Frontal cortex (tissue), 4 donors: Measurements from ENCODE around the gene ARF1. TPM values are rescaled to one million over a fixed set of nuclear protein-coding genes. Genes with fewer than 3 reads are reported as not detected.

ENCODE experiments used
- DNase-seq, 2 donors: peaks; one replicate each; pipeline ENCODE4 v3.0.0; 2012; ENCODE audit warnings: low spot score in 2 of 2
- FAIRE-seq: peaks from 2 replicates; lab custom pipeline; 2012; peaks lifted over from hg19 to GRCh38; lab: Jason Lieb, UNC
- total RNA-seq: library from RNA; depleted of rRNA; stranded (reverse); fragments of >200 nt; gene quantifications from one replicate; pipeline ENCODE4 v1.2.3, GENCODE V29; 2014
- donor health status: control.
- donor health status: control.
- donor health status: control.

Gene ARF1
- total RNA-seq, result 107 TPM

DNA sequence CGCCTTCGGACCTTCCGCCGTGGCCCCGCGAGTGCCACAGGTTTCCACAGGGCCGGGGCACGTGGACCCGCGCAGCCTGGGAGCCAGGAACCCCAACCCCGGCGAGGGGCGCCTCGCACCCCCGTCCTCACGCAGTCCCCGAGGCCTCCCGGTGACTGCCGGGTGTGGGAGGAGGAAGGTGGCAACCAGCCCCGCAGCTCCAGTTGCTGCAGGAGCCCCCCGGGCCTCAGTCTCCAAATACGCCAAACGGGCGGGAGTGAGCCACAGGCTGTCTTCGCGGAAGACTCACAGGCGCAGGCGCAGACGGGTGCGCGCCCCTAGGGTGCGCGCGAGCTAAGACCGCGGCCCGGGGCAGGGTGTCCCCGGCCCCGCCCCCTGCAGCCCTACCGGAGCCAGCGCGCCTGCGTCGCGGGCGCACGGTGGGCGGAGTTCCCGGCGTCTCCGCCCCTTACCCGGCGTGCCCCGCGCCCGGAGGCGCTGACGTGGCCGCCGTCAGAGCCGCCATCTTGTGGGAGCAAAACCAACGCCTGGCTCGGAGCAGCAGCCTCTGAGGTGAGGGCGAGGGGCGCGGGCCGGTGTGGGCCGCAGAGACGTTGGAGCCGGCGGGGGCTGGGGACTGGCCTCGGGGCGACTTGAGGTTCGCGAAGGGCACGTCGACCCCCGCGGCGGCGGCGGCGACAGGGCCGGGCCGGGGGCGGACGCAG lies at the start of gene ARF1:
ARF1 (plus strand) TSS at position 495 of the 704 bp plus-strand sequence. CDS start 14,407 bp downstream, outside the sequence.
- DNase-seq, result peak; percentile 99
- FAIRE-seq, result no peak

DNA sequence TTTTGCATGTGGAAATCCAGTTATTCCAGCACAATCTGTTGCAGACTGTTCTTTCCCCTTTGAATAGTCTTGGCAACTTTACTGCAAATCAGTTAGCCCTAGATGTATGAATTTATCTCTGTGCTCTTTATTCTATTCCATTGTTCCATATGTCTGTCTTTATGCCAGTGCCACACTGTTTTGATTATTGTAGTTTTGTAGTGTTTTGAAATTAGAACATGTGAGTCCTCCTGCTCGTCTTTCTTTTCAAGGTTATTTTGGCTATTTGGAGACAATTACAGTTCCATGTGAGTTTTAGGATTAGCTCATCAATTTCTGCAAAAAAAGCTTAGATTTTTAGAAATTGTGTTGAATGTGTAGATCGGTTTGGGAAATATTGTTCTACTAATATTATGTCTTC lies 49.1 kb upstream of the ARF1 start:
- FAIRE-seq, result no peak
- DNase-seq, result no peak

DNA sequence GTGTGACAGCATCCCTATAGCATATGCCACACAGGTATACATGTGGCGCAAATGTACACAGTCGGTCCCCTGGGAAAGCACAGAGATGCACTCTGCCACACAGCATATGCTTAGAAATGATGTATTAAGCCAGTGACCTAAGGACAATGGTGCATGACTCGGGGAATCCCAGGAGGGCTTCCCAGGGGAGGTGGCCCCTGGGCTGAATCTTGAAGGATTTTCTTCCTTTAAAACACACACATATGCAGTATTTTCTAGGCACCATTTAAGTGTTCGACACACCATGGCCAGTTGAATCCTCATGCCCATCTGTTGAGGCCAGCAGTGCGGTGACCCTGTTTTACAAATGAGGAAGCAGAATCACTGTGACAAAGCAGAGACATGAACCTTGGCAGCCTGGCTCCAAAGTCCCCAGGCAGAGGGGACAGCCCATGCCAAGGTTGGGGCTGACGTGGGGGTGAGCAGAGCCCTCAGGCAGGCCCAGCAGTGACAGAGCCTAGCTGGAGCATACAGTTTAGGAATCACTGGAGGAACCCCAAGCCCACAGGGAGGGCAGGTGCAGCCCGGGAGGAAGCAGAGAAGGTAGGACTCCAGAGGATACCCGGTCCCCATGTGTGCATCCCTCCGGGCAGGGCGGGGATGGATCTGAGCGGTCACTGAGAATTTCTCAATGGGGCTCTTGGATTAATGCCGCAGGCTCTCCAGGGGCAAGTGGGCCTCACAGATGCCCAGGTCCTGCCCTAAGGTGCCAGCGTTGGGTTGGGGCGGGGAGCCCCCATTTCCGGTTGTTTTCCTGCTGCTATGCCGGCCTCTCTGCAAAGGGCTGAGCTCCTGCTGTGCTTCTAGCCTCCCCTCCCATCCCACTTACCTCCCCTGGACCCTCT lies 47.3 kb upstream of the ARF1 start:
- FAIRE-seq (no peak), DNase-seq (no peak)

DNA sequence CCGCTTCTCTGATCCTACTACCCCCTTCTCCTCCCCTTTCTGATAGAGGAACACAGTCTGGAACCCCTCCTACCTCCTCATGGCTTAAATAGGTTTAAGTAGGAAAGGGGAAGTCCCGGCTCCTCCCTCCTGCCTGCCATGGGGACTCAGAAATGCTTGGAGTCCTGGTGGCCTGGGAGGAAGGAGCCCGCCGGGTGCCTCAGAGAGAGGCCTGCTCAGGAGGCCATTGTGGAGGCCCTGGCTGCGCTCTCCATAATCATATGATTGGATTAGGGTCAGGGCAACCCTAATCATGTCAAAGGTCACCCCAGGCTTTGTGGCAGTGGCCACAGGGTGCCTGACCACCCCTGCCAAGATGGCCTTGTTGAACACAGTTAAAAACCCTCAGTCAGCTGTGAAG lies 46.7 kb upstream of the ARF1 start:
- no peak for FAIRE-seq
- DNase-seq, result no peak

DNA sequence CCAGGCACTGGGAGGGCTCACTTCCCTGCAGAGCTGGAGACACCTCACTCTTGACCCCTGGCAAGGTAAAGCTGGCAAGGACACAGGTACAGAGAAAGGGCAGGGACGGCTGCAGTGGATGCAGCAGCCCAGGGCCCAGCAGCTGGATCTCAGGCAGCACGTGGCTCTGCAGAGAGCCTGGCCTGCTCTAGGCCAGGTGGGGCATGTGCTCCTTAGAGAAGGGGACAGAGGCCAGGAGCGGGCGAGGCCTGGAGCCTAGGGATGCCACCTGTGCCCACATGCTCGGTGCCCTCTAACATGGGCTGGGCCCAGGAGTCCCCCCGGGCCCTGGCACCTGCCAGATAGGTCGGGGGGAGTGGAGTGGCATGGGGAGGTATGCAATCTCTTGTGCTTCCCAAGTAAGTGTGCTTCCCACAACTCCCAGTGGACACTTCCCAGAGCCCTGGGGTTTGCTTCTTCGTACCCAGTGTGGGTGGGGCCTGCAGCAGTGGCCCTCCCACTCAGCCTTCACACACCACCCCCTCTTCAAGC lies 45.7 kb upstream of the ARF1 start:
- FAIRE-seq, result no peak

DNA sequence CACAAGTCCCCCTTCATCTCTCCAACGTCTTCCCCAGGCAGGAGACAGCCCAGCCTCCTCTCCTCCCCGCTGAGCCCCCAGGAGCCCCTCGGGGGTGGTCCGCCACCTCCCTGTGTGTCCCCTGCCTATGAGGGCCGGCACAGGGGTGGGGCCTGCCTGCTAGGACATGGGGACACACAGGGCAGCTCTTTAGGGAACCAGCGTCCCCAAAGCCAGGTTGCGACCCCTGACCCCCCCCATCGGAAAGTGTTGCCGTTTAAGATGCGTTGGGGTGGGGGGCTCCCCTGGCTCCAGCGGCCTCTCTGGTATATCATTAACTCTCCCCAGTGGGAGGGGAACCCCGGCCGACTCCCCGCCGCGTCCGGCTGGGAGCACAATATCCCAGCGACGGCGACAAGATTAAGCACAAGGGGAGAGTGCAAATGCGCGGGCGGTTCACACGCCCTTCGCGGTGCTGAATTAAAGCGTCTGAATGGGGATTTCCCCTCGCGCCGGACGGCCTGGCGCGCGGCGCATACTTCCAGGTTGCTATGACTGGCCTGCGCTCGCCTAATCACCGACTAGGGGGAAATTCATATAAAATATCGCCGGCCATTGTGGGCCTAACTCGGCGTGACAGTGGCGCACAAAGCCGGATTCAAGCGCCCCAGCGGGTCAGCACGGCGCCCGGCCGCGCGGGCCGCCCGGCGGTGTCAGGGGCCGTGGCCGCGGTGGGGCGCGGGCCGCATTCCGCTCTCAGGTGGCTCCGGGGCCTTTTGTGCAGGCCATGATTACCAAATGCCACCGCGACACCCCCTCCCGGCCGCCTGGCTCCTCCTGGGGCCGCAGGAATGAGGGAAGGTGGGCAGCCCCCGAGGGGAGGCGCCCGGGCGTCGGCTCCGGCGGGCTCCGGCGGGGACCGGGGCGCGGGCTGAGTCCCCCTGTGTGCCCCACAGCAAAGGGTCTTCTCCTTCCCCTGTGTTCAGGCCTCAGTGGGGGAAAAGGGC lies 44.8 kb upstream of the ARF1 start:
- FAIRE-seq (no peak), DNase-seq (no peak)

More for the DNA sequence above, 45.7 kb upstream of the ARF1 start:
- DNase-seq, result no peak

DNA sequence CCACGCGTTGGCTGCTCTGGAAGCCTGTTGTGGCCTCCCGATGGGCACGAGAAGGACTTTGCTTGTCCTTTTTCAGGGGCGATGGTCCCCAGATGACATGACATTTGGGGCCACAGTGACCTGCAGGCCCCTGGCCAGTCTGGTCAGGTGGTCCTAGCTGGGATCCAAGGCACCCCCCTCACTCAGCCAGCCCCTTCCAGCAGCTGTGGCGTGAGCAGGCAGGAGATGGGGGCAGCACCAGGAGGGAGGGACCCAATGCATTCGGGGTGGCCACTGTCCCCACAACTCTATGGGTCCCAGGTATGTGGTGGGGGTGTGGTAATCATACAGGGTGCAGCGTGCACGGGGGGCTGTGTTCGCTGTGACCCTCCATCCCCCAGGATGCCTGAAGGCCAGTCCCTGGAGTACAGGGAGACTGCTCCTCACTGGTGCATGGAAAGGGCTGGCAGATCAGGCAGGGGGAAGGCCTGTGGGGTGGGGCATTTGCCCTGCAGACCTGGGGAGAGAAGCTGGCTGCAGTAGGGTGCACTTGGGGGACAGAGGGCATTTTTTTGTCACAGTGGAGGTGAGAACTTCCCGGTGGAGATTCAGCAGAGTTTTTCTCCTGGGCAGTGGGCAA lies 44.0 kb upstream of the ARF1 start:
- DNase-seq (no peak), FAIRE-seq (no peak)

DNA sequence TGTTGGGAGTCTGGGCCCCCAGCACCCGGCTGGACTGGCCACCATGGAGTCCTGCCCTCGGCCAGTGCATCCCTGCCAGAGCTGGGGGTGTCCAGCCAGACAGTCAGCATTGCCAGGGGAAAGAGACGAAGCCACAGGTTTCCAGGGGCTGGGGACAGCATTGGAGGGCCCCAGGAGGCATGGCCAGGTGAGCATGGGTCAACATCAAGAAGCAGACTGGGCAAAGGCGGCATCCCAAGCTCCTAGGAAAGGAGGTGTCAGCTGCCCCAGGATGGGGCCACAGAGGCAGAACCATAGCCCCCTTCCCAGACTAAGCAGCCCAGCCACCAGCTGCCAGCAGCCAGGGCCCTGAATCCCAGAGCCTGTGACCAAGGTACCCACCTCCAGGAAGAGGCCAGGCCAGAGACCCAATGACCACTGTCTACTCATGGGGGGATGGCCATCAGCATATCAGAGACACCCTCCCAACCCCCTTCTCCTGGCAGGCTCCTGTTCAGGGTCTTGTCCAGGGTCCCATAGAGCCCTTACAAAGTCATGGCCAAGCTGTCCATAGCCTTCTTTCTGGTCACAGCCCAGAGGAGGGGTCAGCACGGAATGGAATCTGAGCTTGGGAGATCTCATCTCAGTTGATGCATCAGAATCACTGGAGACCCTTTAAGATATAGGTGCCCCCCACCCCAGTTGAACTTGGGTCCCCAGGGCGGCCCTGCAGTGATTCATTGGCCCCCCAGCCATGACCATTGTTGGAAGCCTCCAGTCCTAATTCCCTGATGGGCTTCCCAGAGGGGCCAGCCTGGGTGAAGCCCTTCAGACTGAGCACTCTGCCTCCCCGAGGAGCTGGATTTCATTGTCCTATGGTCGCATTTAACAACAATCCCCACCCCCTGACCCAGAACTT lies 43.3 kb upstream of the ARF1 start:
- FAIRE-seq, result no peak
- DNase-seq, result no peak

DNA sequence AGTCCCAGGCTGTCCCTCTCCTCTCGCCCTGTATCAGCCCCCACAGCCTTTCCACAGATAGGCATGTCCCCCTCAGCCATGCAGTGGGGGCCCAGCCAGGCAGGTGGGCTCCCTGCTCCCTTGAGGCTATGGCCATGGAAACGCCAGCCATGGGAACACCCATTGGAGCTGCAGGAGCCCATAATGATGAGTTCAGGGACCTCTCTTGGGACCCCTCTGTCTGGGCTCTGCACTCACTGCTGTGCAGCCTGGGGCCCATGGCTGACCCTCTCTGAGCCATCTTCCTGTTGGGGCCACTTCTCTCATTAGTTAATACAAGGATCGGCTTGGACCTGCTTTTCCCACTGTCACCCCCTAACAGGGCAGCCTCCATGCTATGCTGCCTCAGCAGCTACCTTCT lies 42.5 kb upstream of the ARF1 start:
- FAIRE-seq (no peak), DNase-seq (no peak)

DNA sequence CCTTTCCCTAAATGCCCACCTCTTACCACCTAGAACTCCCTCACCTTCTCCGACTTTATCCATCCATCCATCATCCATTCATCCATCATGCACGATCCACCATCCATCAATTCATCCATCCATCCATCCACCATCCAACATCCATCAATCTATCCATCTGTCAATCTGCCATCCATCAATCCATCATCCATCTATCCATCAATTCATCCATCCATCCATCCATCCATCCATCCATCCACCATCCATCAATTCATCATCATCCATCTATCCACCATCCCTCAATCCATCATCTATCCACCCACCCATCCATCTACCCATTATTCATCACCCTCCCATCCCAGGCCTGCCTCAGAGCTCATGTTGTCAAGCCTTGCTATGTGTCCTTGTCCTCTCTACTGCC lies 41.2 kb upstream of the ARF1 start:
- FAIRE-seq (no peak), DNase-seq (no peak)

DNA sequence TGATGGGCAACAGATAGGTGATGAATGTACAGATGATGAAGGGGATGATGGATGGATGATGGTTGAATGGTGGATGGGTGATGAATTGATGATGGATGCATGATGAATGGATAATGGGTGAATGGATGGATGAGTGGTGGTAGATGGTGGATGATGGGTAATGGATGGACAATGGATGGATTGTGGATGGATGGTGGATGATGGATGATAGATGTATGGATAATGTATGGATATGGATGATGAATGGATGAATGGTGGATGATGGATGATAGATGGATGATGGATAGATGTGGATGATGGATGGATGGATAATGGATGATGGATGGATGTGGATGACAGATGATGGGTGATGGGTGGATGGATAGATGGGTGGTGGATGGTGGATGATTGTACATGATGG lies 40.0 kb upstream of the ARF1 start:
- DNase-seq, result no peak
- FAIRE-seq, result no peak

DNA sequence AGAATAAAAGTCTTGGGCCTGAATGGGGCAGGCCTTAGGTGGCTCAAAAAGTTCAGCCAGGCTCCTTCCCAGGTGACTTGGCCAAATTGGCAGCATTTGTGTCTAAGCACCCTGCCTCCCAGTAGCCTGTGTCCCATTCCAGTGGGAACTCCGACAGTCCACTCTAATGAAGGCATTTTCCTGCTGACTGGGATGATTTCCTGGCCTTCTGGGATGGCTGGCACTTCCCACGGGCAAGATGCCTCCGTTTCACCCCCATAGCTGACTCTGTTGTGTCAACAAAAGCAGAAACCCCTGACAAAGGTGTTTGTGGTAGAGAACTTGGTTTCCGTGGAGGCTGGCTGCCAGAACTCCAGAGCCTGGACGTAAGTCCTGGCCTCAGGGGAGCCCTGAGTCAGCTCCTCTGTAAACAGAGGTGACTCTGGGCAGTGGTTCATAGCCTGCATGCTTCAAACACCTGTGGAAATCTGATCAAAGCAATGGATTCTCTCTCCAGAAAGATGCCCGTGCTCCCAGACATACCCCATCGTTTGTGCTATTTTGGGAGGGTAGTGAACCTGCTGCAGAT lies 39.1 kb upstream of the ARF1 start:
- no peak for DNase-seq
- FAIRE-seq, result no peak

DNA sequence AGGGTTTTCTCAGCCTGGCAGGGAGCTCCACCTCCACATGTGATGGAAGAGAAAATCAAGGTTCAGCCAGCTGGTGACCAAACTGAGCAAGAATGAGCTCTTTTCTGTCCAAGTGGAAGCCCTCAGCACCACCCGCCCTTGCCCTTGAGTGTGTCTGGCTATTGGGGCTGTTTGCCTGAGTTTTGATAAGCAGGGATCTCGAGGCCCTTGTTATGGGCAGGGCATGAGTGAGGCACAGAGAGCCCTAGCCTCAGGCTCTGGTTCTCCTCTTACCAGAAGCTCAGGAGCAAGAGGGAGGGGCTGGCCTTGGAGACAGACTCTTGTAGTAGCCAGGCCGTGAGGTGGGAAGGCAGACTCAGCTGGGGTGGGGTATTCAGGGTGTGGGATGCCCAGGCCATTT lies 37.5 kb upstream of the ARF1 start:
- no peak for DNase-seq
- FAIRE-seq, result no peak

DNA sequence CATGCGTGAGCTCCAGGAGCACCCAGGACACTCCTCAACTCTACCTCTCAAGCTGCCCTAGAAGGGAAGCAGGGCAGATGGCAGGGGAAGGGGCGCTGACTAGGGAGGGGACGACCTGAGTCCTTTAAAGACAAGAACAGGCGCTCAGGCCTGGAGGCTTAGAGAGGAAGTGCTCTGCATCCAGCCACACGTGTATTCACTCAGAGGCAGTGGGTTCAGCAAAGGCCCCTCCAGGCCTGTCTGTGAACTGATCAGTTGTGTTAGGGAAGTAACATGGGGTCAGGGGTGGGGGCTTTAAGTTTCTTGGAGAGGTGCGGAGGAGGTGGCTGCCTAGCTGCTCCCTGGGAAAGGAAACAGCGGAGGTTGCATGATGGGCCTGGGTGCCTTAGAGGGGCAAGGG lies 37.1 kb upstream of the ARF1 start:
- DNase-seq (no peak), FAIRE-seq (no peak)

DNA sequence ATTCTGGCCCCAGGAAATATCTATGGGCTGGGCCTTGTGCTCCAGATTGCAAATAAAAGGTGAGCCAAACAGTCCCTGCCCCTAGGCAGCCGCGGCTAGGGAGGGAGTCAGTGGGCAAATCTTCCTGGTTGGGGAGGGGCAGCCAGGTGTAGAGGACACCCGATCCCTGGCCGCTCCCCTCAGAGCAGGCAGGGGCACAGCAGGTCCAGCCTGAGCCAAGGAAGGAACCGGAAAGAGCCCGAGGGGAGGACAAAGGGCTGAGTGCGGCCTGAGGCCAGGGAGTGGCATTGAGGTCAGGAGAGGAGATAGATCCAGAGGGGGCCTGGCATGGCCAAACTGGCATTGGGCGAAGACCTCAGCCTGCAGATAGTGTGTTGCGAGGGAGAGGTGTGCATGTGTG lies 36.6 kb upstream of the ARF1 start:
- DNase-seq (no peak), FAIRE-seq (no peak)

DNA sequence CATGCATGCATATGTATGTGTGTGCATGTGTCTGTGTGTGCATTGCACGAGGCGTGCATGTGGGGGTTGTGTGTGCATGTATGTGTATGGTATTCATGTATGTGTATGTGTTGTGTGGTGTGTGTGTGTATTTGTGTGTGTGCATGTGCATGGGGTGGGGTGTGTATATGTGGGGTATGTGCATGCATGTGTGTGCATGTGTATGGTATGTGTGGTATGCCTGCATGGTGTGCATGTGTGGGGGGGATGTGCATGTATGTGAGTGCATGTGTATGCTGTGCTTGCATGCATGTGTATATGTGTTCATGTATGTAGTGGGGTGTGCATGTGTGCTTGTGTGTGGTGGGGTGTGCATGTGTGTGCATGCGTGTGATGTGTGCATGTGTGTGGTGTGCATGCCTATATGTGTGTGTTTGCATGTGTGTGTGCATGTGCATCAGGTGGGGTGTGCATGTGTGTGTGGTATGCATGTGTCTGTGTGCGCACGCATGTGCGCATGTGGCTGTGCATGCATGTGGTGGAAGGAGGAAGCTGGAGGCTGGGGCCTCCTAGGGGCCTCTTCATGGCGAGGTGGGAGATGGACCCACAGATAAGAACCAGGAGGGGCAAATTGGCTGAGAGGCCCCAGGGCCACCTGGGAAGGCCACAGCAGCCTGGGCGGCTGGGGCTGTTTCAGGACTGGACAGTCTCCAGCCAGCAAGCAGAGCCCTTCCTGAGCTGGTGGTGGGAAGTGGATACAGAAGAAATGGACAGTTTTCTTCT lies 35.9 kb upstream of the ARF1 start:
- no peak for FAIRE-seq
- no peak for DNase-seq

DNA sequence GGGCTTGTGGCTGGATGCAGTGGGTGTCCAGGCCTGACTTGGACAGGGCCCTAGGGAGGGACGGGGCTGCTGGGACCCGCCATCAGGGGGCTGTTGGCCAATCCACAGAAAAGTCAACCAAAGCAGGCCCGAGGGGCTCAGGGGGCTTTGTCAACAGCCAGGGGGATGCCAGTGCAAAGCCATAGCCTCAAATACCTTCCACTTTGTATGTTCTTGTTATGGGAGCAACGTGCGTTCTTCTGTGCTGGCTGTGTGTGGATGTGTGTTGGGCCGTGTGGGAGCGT lies 35.4 kb upstream of the ARF1 start:
- FAIRE-seq, result no peak
- no peak for DNase-seq

DNA sequence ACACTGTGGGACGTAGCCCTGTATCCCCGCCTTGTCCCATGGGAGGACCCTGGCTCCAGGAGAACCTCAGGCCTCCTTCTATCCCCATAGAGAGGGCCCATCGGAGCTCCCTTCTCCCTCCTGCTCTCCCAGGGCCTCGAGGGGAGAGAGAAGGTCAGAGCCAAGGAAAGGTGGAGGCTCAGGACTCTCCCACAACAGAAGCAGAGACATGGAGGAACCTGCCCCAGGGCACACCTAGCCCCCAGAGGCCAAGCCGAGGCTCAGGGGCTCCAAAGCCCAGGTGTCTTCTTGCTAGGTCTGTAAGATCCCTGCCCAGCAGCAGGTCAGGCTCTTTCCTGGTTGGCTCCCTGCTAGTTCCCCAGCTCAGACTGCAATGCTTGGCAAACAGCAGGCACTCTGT lies 34.4 kb upstream of the ARF1 start:
- DNase-seq (no peak), FAIRE-seq (no peak)
